Aorta (tissue), 5 donors: ENCODE measurements around the gene DNAJB12. TPM values are rescaled to one million over a fixed set of nuclear protein-coding genes. Genes with fewer than 3 reads are reported as not detected.
"Not testable (repeated sequence)": the region's sequence is repeated elsewhere in the genome, so short reads cannot be mapped to it uniquely, and the experiment has no call there.

ENCODE experiments used
- ATAC-seq: fragments of 200-7000 bp; cut with Tn5 transposase; one replicate; pipeline ENCODE4 v1.9.1; 2022; ENCODE audit warnings: moderate library complexity; ENCODE audit not compliant: low FRiP score
- DNase-seq, 2 donors: peaks; one replicate each; pipeline ENCODE4 v3.0.0-alpha.2; 2020
- H3K27ac ChIP-seq, 2 donors: one replicate each; pipeline ENCODE4 v1.5.1; 2013; ENCODE audit warnings: low read length in 2 of 2, mild to moderate bottlenecking in 2 of 2, moderate library complexity in 2 of 2, control low read depth in 1 of 2, inconsistent platforms in 1 of 2, low read depth in 1 of 2
- H3K27me3 ChIP-seq, 2 donors: one replicate each; pipeline ENCODE4 v1.6.1; 2013; ENCODE audit warnings: control low read depth in 1 of 2, low read length in 1 of 2, mild to moderate bottlenecking in 1 of 2, moderate library complexity in 1 of 2; ENCODE audit not compliant: insufficient read depth in 2 of 2, control insufficient read depth in 1 of 2
- H3K36me3 ChIP-seq, 2 donors: one replicate each; pipeline ENCODE4 v1.6.1; 2013; ENCODE audit warnings: control low read depth in 1 of 2, low read length in 1 of 2, mild to moderate bottlenecking in 1 of 2; ENCODE audit not compliant: insufficient read depth in 2 of 2, control insufficient read depth in 1 of 2
- H3K4me1 ChIP-seq, 2 donors: one replicate each; pipeline ENCODE4 v1.6.1; 2013; ENCODE audit warnings: low read length in 2 of 2, control low read depth in 1 of 2, mild to moderate bottlenecking in 1 of 2, moderate library complexity in 1 of 2; ENCODE audit not compliant: insufficient read depth in 2 of 2, control insufficient read depth in 1 of 2
- H3K4me3 ChIP-seq, 2 donors: one replicate each; pipeline ENCODE4 v1.5.1; 2013; ENCODE audit warnings: low read length in 2 of 2, control low read depth in 1 of 2, mild to moderate bottlenecking in 1 of 2
- H3K9me3 ChIP-seq: one replicate; pipeline ENCODE4 v1.6.1; 2013; ENCODE audit warnings: mild to moderate bottlenecking, low read length; ENCODE audit not compliant: control insufficient read depth
- WGBS, 2 donors: extraction: QIAGEN DNeasy Blood & Tissue Kit; methylation state at CpG; one replicate each; pipeline ENCODE4 v1.1.7; 2013; 5-methylcytosine and 5-hydroxymethylcytosine counted together
- intact Hi-C, 2 donors: fragments of 100-400 bp; cut with DNase I; formaldehyde crosslinking; loops; one replicate each; pipeline versions ENCODE4 v1.14.2 to v1.15.0; 2022
- polyA plus RNA-seq, 2 donors: library from polyadenylated mRNA; stranded (reverse); fragments of 200-250 nt; gene quantifications; one replicate each; pipeline ENCODE4 v1.2.3, GENCODE V29; 2013
- total RNA-seq, 2 donors: library from RNA; stranded (reverse); fragmentation: NEBNext Ultra II Directional; extraction: Animal tissue kit (Norgen Biotek cat#: 25700); gene quantifications; one replicate each; pipeline ENCODE4 v1.2.1, GENCODE V29; 2021
- donor health status: healthy with polysubstance abuse.
- donor health status: Bipolar disorder and iron deficiency.
- donor health status: DM: no; HTN: no; CAD: no.
- donor health status: DM: no; HTN: no; CAD: no.
- donor health status: DM: yes; HTN: yes; CAD: no.

The DNAJB12 gene
- total and polyA plus RNA-seq, 4 donors = 12.0 to 34.7 (median 31.7) TPM

GRCh38 chr10:72385724-72386123 is 31.0 kb upstream of the DNAJB12 start:
- ATAC-seq (no peak), DNase-seq (no peak)
- 92% methylated on average over 4 of the region's 4 CpGs for WGBS, 2 donors
- H3K4me1 ChIP-seq = no peaks in the 10 kb centered on the region
- no peak overlapping the region for H3K27ac ChIP-seq
- H3K4me3 ChIP-seq = no peak overlapping the region
- H3K27me3 ChIP-seq = no peaks in the 10 kb centered on the region
- H3K9me3 ChIP-seq = no peaks in the 10 kb centered on the region
- intact Hi-C loops = no loop called here
- H3K36me3 ChIP-seq = peaks cover 0 to 3% of the 10 kb centered on the region in 2 donors

- intact Hi-C loops, H3K9me3 ChIP-seq, ATAC-seq, H3K36me3 ChIP-seq, H3K4me3 ChIP-seq, H3K27me3 ChIP-seq, H3K4me1 ChIP-seq, H3K27ac ChIP-seq: not testable (repeated sequence)
- 86 to 87% methylated on average over 7 of the region's 7 CpGs for WGBS, 2 donors
- DNase-seq = peak in 1 of 2 donors; percentile 59
Observed at GRCh38 chr10:72384982-72385381, 30.3 kb upstream of the DNAJB12 start.

GRCh38 chr10:72379776-72380175 is 25.1 kb upstream of the DNAJB12 start:
- DNase-seq (peak in 1 of 2 donors; percentile 15), ATAC-seq (no peak)
- no peaks in the 10 kb centered on the region for H3K36me3 ChIP-seq
- no peaks in the 10 kb centered on the region for H3K27me3 ChIP-seq
- no peak overlapping the region for H3K27ac ChIP-seq
- H3K9me3 ChIP-seq = no peaks in the 10 kb centered on the region
- H3K4me1 ChIP-seq = no peaks in the 10 kb centered on the region
- 76 to 78% methylated on average over 2 of the region's 2 CpGs for WGBS, 2 donors
- intact Hi-C loops = no loop called here
- no peak overlapping the region for H3K4me3 ChIP-seq

DNA sequence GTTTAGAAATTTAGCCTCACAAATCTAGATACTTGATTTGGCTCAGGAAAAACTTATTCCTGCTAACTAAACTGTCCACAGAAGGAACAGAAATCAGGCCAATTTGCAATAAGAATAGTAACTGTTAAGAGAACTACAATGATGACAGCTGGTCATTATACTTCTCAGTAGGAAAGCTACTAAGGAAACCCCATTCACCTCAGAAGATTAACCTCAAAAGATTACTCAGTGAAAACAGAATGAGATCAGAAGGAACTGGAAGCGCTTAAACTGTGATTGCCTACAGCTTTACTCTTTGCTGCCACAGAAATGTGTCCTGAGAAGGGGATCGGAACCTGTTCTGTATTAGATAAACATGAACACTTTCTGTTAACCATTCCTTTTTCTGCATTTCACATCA is 24.3 kb upstream of the DNAJB12 start:
- no peaks in the 10 kb centered on the region for H3K4me1 ChIP-seq
- DNase-seq = no peak
- no peaks in the 10 kb centered on the region for H3K27me3 ChIP-seq
- ATAC-seq = no peak
- H3K9me3 ChIP-seq = no peaks in the 10 kb centered on the region
- intact Hi-C loops = no loop called here
- 97 to 99% methylated on average over 2 of the region's 2 CpGs for WGBS, 2 donors
- H3K27ac ChIP-seq = no peak overlapping the region
- H3K4me3 ChIP-seq = no peak overlapping the region
- H3K36me3 ChIP-seq = no peaks in the 10 kb centered on the region

GRCh38 chr10:72375585-72375984 is 20.9 kb upstream of the DNAJB12 start:
- Histone ChIP-seq H3K27ac (no peak overlapping the region), H3K4me3 (no peak overlapping the region), H3K4me1 (no peaks in the 10 kb centered on the region), H3K9me3 (no peaks in the 10 kb centered on the region), H3K27me3 (no peaks in the 10 kb centered on the region), H3K36me3 (no peaks in the 10 kb centered on the region)
- no peak for ATAC-seq
- intact Hi-C loops = no loop called here
- DNase-seq = peak in 1 of 2 donors; percentile 19
- 61 to 66% methylated on average over 5 of the region's 5 CpGs for WGBS, 2 donors

- no peaks in the 10 kb centered on the region for H3K9me3 ChIP-seq
- no peak overlapping the region for H3K4me3 ChIP-seq
- no peaks in the 10 kb centered on the region for H3K4me1 ChIP-seq
- H3K27me3 ChIP-seq = no peaks in the 10 kb centered on the region
- DNase-seq (peak in 1 of 2 donors; percentile 15), ATAC-seq (no peak)
- no peak overlapping the region for H3K27ac ChIP-seq
- WGBS, 2 donors = 89 to 92% methylated on average over 3 of the region's 3 CpGs
- no peaks in the 10 kb centered on the region for H3K36me3 ChIP-seq
- intact Hi-C loops = no loop called here
Observed at GRCh38 chr10:72375173-72375572, 20.5 kb upstream of the DNAJB12 start.

- H3K27me3 ChIP-seq = no peaks in the 10 kb centered on the region
- H3K9me3 ChIP-seq = no peaks in the 10 kb centered on the region
- no peak for ATAC-seq
- no peak for DNase-seq
- H3K27ac ChIP-seq = no peak overlapping the region
- intact Hi-C loops = no loop called here
- no peak overlapping the region for H3K4me3 ChIP-seq
- peaks cover 0 to 1% of the 10 kb centered on the region in 2 donors for H3K36me3 ChIP-seq
- no peaks in the 10 kb centered on the region for H3K4me1 ChIP-seq
Observed at GRCh38 chr10:72370201-72370722, 15.5 kb upstream of the DNAJB12 start.

- peaks cover 0 to 1% of the 10 kb centered on the region in 2 donors for H3K36me3 ChIP-seq
Observed at GRCh38 chr10:72367301-72367960, 12.7 kb upstream of the DNAJB12 start.

More at GRCh38 chr10:72367301-72367960, 12.7 kb upstream of the DNAJB12 start:
- H3K9me3 ChIP-seq = no peaks in the 10 kb centered on the region
- ATAC-seq = no peak
- no peak overlapping the region for H3K4me3 ChIP-seq
- H3K27ac ChIP-seq = no peak overlapping the region
- DNase-seq = peak in 1 of 2 donors; percentile 28
- WGBS, 2 donors = 82 to 83% methylated on average over 4 of the region's 4 CpGs
- H3K4me1 ChIP-seq = no peaks in the 10 kb centered on the region
- intact Hi-C loops = loop anchor here (5.0 to 10.0 kb wide), 4 partner anchors 327 to 507 kb away; partner anchors contain the start of gene MCU (in 1 of the 2)
- no peaks in the 10 kb centered on the region for H3K27me3 ChIP-seq
